Measurements from ENCODE around the gene CMTM4.

DNA sequence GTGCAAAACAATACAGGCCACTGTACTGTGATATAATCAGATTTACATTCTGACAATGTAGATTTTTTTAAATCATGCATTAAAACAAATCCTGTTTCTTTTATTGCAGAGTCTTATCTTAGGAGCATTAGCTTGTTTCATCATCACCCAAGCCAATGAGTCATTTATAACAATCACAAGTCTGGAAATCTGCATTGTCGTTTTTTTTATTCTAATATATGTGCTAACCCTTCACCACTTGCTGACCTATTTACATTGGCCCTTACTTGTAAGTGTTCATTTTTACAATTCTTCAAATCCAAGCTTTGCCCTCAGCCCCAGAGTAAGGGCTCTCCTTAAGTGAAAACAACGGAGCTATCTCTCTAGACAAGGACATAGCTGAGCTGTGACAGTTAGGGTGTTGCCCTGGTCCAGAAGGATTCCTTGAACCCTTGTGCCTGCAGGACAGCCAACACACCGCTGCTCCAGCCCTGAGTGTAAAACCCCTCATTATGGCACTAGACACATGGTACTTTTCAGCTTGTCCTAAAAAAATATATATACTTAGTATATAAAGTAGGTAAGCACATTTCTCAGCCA is 126.6 kb downstream of the CMTM4 start:
- TF ChIP-seq POLR2A (IDR thresholded peaks at IDR 0.05) = no peak
- no peak for TF ChIP-seq CTCF (IDR thresholded peaks at IDR 0.05)
- TF ChIP-seq POLR2AphosphoS5 (IDR thresholded peaks at IDR 0.05) = no peak
- no peak for TF ChIP-seq EP300 (IDR thresholded peaks at IDR 0.05)

Measured in suprapubic skin (tissue), 4 donors.